ENCODE measurements around the gene CAMK1G.

CAMK1G gene

GRCh38 chr1:209598227-209598626 is 14.7 kb downstream of the CAMK1G start:
- Histone ChIP-seq H3K27ac (ENCODE audit: low read length) (no peak overlapping the region), H3K9me3 (ENCODE audit: insufficient read depth, low read length, severe bottlenecking) (no peaks in the 10 kb centered on the region), H3K4me2 (ENCODE audit: insufficient read depth, low read length) (no peak overlapping the region), H3K4me3 (ENCODE audit: low read depth in 1 of 2, low read length in 2 of 2) (no peak overlapping the region), H3K27me3 (ENCODE audit: insufficient read depth, low read length, poor library complexity) (peaks cover 19% of the 10 kb centered on the region), H3K4me1 (ENCODE audit: insufficient read depth, low read length) (no peaks in the 10 kb centered on the region), H2AFZ (ENCODE audit: low read depth, low read length) (no peak overlapping the region), H3K36me3 (ENCODE audit: insufficient read depth, low read length) (no peaks in the 10 kb centered on the region), H4K20me1 (ENCODE audit: insufficient read depth, low read length) (no peaks in the 10 kb centered on the region), H3K9ac (ENCODE audit: low read depth, low read length) (no peak overlapping the region), H3K79me2 (ENCODE audit: insufficient read depth, low read length) (no peaks in the 10 kb centered on the region)
- TF ChIP-seq, protein P1, sequence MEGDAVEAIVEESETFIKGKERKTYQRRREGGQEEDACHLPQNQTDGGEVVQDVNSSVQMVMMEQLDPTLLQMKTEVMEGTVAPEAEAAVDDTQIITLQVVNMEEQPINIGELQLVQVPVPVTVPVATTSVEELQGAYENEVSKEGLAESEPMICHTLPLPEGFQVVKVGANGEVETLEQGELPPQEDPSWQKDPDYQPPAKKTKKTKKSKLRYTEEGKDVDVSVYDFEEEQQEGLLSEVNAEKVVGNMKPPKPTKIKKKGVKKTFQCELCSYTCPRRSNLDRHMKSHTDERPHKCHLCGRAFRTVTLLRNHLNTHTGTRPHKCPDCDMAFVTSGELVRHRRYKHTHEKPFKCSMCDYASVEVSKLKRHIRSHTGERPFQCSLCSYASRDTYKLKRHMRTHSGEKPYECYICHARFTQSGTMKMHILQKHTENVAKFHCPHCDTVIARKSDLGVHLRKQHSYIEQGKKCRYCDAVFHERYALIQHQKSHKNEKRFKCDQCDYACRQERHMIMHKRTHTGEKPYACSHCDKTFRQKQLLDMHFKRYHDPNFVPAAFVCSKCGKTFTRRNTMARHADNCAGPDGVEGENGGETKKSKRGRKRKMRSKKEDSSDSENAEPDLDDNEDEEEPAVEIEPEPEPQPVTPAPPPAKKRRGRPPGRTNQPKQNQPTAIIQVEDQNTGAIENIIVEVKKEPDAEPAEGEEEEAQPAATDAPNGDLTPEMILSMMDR (IDR thresholded peaks at IDR 0.05; ENCODE audit: borderline replicate concordance, extremely low read depth, low read length, poor library complexity, severe bottlenecking), result no peak
- no peak for TF ChIP-seq EZH2 (IDR thresholded peaks at IDR 0.05; ENCODE audit: borderline replicate concordance, low read depth, low read length, severe bottlenecking)
- no peak for DNase-seq
- ATAC-seq (ENCODE audit: insufficient read depth, low read depth), result no peak

DNA sequence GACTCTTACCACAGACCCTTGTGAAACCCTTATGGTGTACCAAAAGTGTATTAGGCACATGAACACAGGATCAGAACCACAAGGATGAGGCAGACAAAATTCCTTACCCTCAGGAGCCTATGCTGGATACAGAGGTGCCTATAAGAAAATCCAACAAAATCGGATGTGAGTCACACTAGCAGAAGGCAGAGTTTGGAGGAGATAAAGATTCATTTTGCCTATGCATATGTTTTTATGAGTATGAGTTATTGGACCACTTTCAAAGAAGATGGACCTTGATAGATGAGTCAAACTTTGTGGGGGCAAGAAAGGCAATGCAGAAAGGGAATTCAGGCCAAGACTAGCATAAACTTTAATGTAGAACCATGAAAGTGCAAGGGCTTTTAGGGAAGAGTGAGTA is 17.0 kb downstream of the CAMK1G start:
- Histone ChIP-seq H2AFZ (ENCODE audit: low read depth, low read length) (no peak overlapping the region), H3K79me2 (ENCODE audit: insufficient read depth, low read length) (no peaks in the 10 kb centered on the region), H4K20me1 (ENCODE audit: insufficient read depth, low read length) (no peaks in the 10 kb centered on the region), H3K9ac (ENCODE audit: low read depth, low read length) (no peak overlapping the region), H3K36me3 (ENCODE audit: insufficient read depth, low read length) (no peaks in the 10 kb centered on the region), H3K27ac (ENCODE audit: low read length) (no peak overlapping the region), H3K9me3 (ENCODE audit: insufficient read depth, low read length, severe bottlenecking) (no peaks in the 10 kb centered on the region), H3K4me2 (ENCODE audit: insufficient read depth, low read length) (no peak overlapping the region), H3K27me3 (ENCODE audit: insufficient read depth, low read length, poor library complexity) (peaks cover 4% of the 10 kb centered on the region), H3K4me1 (ENCODE audit: insufficient read depth, low read length) (no peaks in the 10 kb centered on the region), H3K4me3 (ENCODE audit: low read depth in 1 of 2, low read length in 2 of 2) (no peak overlapping the region)
- ATAC-seq (ENCODE audit: insufficient read depth, low read depth) (no peak), DNase-seq (no peak)
- TF ChIP-seq, protein P1 (IDR thresholded peaks at IDR 0.05; ENCODE audit: borderline replicate concordance, extremely low read depth, low read length, poor library complexity, severe bottlenecking), result no peak
- no peak for TF ChIP-seq EZH2 (IDR thresholded peaks at IDR 0.05; ENCODE audit: borderline replicate concordance, low read depth, low read length, severe bottlenecking)

DNA sequence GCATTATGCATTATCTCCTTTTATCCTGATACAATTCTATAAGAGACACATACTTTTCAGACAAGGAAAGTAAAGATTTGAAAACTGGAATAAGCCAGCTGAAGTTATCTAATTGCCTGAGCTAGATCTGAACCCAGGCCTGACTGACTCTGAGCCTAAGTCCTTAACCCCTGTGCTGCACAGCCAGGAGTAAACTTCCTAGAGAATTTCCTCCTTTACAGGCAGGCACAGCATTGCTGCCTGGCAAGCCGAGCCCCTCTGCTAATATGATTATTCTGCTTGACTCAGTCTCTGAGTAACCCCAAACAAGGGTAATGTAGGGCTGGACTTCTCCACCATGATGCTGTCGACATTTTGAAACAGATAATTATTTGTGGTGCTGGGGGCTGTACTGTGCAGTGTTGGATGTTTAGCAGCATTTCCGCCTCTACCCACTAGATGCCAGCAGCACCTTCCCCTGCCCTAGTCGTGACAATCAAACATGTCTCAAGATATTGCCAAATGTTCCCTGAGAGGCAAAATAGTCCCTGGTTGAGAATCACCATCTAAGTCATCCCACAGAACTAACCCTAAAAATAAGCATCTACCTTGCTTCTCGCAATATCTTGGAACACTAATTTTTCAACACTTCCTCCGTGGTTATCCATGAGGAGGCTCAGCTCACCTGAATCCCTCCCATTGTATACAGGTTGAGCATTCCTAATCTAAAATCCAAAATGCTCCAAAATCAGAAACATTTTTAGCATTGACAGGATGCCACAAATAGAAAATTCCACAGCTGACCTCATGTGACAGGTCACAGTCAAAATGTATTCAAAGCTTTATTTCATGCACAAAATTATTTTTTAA is 18.5 kb downstream of the CAMK1G start:
- Histone ChIP-seq H3K36me3 (ENCODE audit: insufficient read depth, low read length) (no peaks in the 10 kb centered on the region), H3K9me3 (ENCODE audit: insufficient read depth, low read length, severe bottlenecking) (no peaks in the 10 kb centered on the region), H3K4me3 (ENCODE audit: low read depth in 1 of 2, low read length in 2 of 2) (no peak overlapping the region), H2AFZ (ENCODE audit: low read depth, low read length) (no peak overlapping the region), H3K27me3 (ENCODE audit: insufficient read depth, low read length, poor library complexity) (peaks cover 4% of the 10 kb centered on the region), H4K20me1 (ENCODE audit: insufficient read depth, low read length) (no peaks in the 10 kb centered on the region), H3K4me2 (ENCODE audit: insufficient read depth, low read length) (no peak overlapping the region), H3K79me2 (ENCODE audit: insufficient read depth, low read length) (no peaks in the 10 kb centered on the region), H3K27ac (ENCODE audit: low read length) (no peak overlapping the region), H3K4me1 (ENCODE audit: insufficient read depth, low read length) (no peaks in the 10 kb centered on the region), H3K9ac (ENCODE audit: low read depth, low read length) (no peak overlapping the region)
- TF ChIP-seq EZH2 (IDR thresholded peaks at IDR 0.05; ENCODE audit: borderline replicate concordance, low read depth, low read length, severe bottlenecking), result no peak
- TF ChIP-seq, protein P1 (IDR thresholded peaks at IDR 0.05; ENCODE audit: borderline replicate concordance, extremely low read depth, low read length, poor library complexity, severe bottlenecking), result peak; percentile 63
- DNase-seq, result peak; percentile 24
- peak; percentile 89 for ATAC-seq (ENCODE audit: insufficient read depth, low read depth)

Measured in DND-41 (cell line).